HG03457 (cell line): ENCODE results near the gene CCSER2.
"Not testable (repeated sequence)": the region's sequence is repeated elsewhere in the genome, so short reads cannot be mapped to it uniquely, and the experiment has no call there.

ENCODE experiments used
- ATAC-seq: cut with Tn5 transposase; IDR thresholded peaks from one replicate; pipeline ENCODE4 v1.9.1; 2021; ENCODE audit warnings: moderate number of reproducible peaks; ENCODE audit not compliant: unreplicated experiment

CCSER2 gene

DNA sequence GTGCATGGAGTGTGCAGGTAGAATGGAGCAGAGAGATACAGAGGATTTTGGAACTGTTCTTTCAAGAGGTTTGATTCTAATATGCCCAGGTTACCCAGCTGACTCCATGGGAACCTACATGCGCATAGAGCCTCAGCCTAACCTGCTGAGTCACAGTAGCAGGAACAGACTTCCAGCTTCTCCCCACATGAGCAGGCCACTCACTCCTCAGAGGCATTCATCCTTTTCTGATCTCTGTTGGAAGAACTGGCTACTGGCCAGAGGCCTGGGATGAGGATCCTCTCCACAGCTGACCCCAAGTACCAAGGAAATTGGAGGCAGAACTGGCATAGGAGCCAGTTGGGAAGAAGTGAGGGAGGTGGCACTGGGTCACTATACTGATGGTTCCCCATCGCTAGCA, 17.9 kb upstream of the CCSER2 start:
- ATAC-seq, result no peak

DNA sequence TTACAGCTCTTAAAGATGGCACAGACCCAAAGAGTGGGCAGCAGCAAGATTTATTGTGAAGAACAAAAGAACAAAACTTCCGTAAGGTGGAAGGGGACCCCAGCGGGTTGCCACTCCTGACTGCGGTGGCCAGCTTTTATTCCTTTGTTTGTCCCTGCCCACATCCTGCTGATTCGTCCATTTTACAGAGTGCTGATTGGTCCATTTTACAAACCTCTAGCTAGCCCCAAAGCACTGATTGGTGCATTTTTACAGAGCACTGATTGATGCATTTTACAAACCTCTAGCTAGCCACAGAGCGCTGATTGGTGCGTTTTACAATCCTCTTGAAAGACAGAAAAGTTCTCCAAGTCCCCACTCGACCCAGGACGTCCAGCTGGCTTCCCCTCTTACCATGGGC, 16.8 kb upstream of the CCSER2 start:
- ATAC-seq, result no peak

DNA sequence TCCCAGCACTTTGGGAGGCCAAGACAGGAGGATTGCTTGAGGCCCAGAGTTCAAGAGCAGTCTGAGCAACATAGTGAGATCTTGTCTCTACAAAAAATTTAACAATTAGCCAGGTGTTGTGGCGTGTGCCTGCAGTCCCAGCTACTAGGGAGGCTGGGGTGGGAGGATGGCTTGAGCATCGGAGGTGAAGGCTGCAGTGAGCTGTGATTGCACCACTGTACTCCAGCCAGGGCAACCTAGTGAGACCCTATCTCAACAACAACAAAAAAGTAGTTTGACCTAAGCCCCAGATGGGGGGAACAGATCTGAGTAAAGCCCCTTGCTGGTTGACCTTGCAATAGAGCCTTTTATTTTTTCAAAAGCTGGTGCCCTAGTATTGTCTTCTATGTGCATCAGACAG, 15.6 kb upstream of the CCSER2 start:
- no peak for ATAC-seq

DNA sequence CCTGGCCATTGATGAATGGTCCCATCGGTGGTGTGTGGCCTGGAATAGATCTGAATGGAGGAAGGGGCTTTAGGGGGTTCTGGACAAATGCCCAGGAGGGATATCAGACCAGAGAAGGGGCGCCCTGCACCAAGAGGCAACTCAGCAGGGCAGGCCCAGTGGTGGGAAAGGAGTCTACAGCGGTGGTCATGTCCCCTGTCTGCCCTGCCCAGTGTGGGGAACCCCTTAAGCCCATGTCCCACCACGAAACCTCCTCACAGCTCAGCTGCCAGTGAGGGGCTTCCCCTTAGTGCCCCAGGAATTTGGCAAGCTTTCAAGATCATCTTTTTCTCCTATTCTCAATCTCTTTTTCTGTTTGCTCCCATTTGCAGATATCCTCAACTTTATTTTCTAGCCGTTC, 14.1 kb upstream of the CCSER2 start:
- no peak for ATAC-seq

DNA sequence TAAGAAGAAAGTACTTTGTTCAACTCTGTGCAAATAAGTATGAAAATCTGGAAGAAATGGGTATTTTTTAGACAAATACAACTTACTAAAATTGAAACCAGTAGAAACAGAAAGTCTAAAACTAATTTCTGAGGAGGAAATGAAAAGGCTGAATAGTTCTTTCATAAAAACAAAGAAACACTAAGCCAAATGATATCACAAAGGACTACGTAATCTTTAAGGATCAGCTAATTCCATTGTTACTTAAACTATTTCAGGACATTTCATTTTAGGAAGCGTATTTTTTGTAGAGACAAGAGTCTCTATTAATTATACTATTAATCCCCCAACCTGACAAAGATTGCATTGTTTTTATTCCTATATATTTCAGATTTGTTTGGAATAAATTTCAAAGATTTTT, 11.2 kb upstream of the CCSER2 start:
- ATAC-seq, result peak; percentile 54

DNA sequence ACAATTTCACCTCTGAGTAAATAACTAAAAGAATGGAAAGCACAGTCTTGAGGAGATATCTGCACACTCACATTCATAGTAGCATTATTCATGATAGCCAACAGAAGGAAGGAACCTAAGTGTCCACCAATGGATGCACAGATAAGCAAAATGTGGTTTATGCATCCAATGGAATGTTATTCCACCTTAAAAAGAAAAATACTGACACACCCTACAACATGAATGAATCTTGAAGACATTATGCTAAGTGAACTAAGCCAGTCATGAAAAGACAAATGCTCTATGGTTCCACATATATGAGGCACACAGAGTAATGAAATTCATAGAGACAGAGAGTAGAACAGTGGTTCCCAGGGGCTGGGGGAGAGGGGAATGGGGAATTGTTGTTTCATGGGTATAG, 6.5 kb upstream of the CCSER2 start:
- no peak for ATAC-seq

DNA sequence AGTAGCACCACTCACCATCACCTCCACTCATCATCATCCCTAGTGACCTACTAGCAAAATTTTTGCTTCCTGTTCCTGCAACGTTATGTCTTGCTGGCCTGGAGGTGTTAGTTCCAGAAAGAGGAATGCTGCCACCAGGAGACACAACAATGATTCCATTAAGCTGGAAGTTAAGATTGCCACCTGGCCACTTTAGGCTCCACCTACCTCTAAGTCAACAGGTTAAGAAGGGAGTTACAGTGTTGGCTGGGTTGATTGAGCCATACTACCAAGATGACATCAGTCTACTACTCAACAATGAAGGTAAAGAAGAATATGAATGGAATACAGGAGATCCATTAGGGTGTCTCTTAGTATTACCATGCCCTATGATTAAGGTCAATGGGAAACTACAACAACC, 4.8 kb upstream of the CCSER2 start:
- not testable (repeated sequence) for ATAC-seq

DNA sequence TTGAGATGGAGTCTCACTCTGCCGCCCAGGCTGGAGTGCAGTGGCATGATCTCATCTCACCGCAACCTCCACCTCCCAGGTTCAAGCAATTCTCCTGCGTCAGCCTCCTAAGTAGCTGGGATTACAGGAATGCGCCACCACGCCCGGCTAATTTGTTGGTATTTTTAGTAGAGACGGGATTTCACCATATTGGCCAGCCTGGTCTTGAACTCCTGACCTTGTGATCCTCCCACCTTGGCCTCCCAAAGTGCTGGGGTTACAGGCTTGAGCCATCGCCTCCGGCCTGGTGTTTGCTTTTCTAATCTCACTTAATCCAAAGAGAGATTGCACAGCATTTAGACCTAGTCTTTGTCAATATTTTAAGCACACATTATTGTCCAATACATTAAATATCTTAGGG, 1.4 kb upstream of the CCSER2 start:
- ATAC-seq, result not testable (repeated sequence)

DNA sequence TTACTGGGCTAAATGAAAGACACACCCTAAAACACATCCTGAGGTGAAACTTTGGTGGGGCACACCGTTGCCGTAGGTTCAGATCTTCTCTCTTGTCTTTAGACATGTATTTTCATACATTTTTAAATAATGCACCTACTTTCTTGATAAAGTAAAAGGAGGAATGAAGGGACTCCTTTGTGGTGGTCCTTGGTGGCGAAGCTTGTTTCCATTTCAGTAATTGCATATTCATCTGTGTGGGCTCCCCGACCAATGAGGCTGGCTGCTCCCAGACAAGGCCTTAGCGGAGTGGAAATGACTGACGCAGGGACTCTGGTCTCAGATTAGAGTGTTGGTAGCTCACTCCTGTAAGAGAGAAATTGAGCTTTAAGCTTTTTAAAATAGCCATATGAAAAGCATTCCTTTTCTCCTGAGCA, 815 bp downstream of the CCSER2 start:
- peak; percentile 6 for ATAC-seq

DNA sequence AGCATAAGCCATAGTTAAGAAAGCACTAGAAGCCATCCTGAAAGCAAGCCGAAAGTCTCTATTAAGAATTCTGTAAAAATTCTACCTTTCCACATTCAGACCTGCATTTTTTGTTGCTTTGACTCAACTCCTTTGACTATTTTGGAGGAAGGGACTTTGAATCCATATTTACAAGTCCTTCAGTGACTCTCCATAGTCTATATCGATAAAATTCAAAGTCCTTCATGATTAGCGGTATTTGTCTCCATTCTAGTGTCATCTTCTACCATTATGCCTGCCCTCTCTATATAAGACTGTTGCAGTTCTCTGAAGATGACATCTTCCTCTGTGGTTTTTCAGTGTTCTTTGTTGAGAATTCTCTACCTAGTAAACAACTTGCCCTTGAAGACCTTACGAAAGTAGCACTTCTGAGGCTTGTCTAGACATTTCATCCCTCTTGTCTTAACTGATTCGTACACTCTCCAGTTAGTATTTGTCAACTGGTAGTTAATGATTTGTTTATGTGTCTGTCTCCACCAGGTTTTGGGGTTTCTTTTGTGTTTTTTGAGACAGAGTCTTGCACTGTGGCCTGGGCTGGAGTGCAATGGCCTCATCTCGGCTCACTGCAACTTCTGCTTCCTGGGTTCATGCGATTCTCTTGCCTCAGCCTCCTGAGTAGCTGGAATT, 1.7 kb downstream of the CCSER2 start:
- peak; percentile 73 for ATAC-seq

DNA sequence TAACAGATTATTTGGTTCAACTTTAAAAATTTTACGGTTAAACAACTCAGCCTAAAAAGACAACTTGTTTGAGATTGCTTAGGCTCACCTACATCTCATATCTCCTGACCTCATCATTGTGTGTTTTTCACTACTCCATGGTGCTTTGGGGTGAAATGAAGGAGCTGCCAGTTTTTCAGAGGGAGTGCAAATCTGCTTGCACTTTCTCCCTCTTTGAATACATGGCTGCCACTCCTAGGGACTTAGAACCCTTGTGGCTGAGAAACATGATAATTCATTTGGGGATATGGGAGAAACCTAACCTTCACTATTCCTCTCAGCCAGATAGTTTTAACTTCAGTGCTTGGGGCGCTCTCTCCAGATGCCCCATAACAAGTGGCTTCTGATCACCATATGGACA, 2.7 kb downstream of the CCSER2 start:
- no peak for ATAC-seq

DNA sequence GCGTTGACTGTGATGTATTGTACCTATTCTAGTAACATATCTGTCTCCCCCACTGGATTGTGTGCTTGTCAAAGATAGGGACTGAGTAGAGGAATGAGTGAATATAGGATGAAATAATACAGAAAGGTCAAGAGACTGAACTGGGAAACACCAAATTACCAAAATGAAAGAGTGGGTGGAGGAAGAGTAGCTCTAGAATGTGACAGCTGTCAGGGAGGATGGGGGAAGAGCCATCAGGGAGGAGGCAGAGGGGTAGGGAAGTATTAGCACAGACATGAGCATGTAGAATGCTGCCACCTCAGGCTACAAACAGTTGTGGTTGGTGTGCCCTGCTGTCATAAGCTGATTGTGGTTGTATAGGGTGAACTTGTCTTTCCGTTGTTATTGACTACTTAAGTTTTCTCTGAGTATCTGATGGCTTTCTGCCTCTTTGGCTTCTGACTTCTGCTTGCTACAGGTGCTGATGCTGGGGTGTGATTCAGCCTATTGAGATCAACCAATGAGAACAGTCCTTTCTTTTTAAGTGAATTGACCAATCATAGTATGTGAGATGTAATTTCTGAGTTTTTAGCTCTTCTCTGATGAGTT, 5.6 kb downstream of the CCSER2 start:
- peak; percentile 36 for ATAC-seq

DNA sequence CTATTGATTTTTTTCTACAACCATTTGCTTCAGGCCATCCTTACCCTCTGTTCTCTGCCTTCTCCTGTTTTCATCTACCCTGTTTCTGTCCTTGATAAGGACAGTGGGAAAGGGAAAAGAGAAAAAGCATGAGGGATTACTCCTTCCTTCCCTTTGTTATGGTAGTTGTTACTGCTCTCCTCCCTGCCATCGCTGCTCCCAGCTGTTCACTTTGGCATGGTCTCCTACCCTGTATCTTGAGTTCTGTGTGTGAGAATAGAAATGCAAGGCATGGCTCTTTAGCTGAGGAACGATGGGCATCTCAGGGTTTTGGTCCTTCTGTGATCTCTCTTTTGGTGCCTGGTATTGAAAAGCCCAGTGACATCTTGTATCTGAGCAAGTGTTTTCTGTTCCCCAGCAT, 6.4 kb downstream of the CCSER2 start:
- ATAC-seq, result no peak

DNA sequence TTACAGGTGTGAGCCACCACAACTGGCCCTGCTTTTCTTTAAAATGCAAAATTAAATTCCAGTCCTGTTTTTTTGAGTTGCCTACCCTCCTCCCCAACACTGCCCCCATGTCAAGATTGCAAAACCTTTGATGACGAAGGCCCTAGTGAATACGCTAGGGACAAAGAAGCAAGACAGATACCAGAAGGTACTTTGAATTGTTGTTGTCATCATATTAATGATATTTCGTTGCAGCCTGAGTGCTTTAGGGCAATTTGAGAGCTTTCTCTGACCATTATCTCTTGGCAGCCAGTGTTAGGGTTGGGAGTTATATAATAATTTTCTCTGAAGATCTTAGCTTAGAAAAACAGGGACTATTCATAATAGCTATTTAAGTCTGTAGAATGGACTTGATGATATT, 7.1 kb downstream of the CCSER2 start:
- no peak for ATAC-seq

DNA sequence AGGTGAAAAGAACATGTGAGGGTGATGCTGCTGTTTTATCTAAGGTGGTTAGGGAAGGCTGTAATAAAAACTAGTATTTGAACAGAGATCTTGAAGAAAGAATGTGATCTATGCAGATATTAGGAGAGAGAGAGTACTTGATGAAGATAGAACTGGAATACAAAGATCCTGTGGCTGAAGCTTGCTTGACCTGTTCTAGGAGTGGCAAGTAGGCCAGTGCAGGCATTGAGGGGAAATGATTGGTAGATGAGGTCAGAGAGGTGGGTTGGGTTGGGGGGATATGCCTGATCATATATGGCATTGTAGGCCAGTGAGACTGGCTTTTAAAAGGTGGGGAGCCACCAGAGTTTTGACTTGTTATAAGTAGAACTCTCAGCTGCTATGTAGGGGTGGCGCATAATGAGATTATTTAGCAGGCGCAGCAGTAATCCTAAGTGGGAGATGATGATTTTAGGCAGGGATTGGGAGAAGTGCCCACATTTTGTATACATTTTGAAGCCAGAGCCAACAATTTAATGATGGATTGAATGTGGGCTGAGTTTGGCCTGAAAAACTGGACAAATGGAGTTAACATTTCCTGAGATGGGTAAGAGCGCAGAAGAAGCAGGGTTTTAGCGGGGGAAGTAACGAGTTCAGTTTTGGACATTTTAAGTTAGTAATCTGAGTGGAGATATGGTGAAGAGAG, 8.2 kb downstream of the CCSER2 start:
- no peak for ATAC-seq

DNA sequence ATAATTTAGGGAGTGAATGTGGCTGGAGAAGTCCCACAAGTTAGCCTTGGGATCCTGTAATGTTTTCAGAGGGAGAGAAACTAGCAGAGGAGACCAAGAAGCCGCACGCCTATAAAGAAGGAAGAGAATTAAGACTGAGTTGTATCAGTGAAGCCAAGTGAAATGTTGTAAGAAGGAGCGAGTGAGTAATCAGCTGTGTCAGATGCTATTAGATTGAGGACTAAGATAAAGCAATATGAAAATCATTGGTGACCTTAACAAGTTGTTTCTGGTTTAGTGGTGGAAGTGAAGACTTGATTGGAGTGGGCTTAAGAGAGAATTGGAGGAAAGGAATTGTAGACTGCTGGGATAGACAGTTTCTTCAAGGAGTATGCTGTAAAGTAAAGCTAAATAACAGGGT, 8.8 kb downstream of the CCSER2 start:
- ATAC-seq, result no peak

DNA sequence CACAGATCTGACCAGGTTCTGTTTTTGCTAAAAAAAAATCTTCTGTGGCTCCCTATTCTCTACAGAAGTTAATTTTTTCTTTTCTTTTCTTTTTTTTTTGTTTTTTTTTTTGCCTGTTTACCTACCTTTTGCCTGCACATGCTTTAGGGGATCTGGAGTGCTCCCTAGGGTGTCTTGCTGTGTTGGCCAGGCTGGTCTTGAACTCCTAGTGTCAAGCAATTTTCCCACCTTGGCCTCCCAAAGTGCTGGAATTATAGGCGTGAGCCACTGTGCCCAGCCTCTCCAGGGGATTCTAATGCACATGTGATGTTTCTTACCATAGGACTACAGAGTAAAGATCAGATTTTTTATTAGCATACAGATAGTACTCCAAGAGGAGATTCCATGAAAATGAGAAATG, 10.6 kb downstream of the CCSER2 start:
- ATAC-seq, result no peak

DNA sequence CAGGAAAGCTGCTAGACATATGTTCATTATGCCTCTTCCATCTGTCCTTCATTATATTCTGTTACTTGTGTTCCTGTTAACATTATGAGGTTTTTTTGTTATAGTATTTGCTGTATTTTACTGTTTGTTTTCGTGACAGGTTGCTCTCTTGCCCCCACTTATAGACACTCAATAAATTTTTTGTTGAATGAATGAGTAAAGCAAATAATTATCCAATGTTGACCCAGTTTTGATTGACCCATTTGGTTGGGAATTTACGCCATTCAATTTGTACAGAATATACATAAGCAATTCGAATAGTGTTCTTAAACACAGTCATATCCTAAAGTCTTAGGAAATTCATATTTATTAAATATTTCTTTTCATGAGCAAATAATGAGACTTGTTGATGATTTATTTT, 11.8 kb downstream of the CCSER2 start:
- ATAC-seq, result no peak

DNA sequence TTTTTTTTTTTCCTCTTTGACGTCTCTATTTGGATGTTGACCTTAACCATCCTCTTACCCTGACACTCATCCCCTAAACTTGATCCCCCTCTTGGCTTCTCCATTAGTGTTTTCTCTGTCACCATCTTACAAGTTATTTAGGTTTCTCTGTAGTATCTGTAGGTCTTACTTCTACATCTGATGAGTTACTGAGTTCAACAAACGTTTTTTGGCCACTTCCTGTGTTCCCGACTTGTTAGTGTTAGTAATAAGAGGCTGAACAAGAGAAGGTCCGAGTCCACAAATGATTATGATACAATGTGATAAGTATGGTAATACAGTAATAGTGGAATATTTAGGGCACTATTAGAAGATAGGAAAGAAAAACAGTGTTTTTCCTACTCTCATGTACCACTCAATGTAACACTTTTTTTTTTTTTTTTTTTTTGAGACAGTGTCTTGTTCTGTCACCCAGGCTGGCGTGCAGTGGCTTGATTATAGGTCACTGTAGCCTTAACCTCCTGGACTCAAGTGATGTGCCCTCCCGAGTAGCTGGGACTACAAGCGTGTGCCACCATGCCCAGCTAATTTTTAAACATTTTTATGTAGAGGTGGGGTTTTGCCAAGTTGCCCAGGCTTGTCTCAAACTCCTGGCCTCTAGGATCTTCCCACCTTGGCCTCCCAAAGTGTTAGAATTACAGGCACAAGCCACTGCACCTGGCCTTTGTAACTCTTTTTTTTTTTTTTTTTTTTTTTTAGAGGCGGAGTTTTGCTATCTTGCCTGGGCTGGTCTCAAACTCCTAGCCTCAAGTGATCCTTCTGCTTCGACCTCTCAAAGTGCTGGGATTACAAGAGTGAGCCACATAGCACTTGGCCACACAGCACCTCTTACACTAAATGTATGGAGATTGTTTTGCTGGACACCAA, 12.5 kb downstream of the CCSER2 start:
- ATAC-seq, result no peak

DNA sequence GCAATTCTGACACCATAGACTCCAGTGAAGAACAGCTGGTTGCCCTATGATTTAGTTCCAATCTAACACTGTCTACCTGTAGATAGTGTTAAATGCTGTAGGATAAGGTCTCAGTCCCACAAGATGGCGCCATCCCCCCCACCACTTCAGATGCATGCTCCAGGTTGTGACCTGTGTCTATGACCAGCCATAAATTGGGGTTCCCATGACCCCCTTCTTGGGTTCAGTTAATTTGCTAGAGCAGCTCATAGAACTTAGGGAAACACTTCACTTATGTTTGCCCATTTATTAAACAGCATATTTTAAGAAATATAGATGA, 13.1 kb downstream of the CCSER2 start:
- ATAC-seq, result no peak

DNA sequence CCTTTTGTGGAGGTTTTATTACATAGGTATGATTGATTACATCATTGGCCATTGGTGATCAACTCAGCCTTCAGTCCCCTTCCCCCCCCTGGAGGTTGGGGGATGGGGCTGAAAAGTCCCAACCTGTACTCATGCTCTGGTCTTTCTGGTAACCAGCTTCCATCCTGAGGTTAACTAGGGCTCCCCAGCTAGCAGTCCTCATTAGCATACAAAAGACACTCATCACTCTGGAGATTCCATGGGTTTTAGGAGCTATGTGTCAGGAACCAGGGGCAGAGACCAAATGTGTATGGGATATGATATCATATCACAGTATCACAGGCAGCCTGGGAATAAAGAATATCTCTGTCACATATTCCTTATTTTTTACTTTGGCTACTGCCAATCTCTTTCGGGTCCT, 13.6 kb downstream of the CCSER2 start:
- ATAC-seq, result no peak

DNA sequence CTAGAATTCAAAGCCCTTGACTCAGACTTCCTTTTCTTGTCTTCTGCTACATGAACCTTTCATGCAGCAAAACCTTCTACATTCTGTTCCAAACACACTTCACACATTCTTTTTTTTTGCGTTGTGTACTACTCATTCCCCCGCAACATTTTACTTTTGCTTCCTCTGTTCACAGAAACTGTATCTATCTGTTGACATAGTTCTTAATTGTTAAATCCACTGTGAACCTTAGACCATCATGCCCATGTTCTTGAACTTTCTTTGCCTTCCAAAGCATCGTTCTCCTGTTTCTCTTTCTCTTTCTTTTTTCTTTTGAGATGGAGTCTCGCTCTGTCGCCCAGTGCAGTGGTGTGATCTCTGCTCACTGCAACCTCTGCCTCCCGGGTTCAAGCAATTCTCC, 14.2 kb downstream of the CCSER2 start:
- no peak for ATAC-seq
